BLaER1 (cell line): Measurements from ENCODE around the gene PLEKHF1.

Experiments used
- H3K27ac ChIP-seq: shearing (Covaris generic); formaldehyde crosslinking; 2 replicates; pipeline ENCODE4 v1.8.1; 2022
- H3K27me3 ChIP-seq: shearing (Covaris generic); formaldehyde crosslinking; 2 replicates; pipeline ENCODE4 v1.8.1; 2022
- H3K36me3 ChIP-seq: shearing (Covaris generic); formaldehyde crosslinking; 2 replicates; pipeline ENCODE4 v1.8.1; 2022
- H3K4me1 ChIP-seq: shearing (Covaris generic); formaldehyde crosslinking; 2 replicates; pipeline ENCODE4 v1.8.1; 2022
- H3K4me2 ChIP-seq: shearing (Covaris generic); formaldehyde crosslinking; 2 replicates; pipeline ENCODE4 v1.8.1; 2022
- H3K4me3 ChIP-seq: shearing (Covaris generic); formaldehyde crosslinking; 2 replicates; pipeline ENCODE4 v1.8.1; 2022
- H3K9ac ChIP-seq: shearing (Covaris generic); formaldehyde crosslinking; 2 replicates; pipeline ENCODE4 v1.8.1; 2022
- H3K9me3 ChIP-seq: shearing (Covaris generic); formaldehyde crosslinking; 2 replicates; pipeline ENCODE4 v1.8.1; 2022
- H4K20me1 ChIP-seq: shearing (Covaris generic); formaldehyde crosslinking; 2 replicates; pipeline ENCODE4 v1.8.1; 2022
- Cebpa-rat ChIP-seq: shearing (Covaris generic); IDR thresholded peaks from 2 replicates; pipeline ENCODE4 v1.8.1; 2022

PLEKHF1 gene

GRCh38 chr19:29671393-29672160 is 6.3 kb downstream of the PLEKHF1 start:
- H3K27ac ChIP-seq = no peak overlapping the region
- TF ChIP-seq Cebpa-rat = no peak
- H3K9ac ChIP-seq = no peak overlapping the region
- H3K4me3 ChIP-seq = no peak overlapping the region
- H4K20me1 ChIP-seq = peaks cover 26% of the 10 kb centered on the region
- H3K9me3 ChIP-seq = no peaks in the 10 kb centered on the region
- H3K36me3 ChIP-seq = peaks cover 22% of the 10 kb centered on the region
- H3K4me2 ChIP-seq = peak overlapping the region; percentile 86
- H3K27me3 ChIP-seq = no peaks in the 10 kb centered on the region
- peaks cover 76% of the 10 kb centered on the region for H3K4me1 ChIP-seq

DNA sequence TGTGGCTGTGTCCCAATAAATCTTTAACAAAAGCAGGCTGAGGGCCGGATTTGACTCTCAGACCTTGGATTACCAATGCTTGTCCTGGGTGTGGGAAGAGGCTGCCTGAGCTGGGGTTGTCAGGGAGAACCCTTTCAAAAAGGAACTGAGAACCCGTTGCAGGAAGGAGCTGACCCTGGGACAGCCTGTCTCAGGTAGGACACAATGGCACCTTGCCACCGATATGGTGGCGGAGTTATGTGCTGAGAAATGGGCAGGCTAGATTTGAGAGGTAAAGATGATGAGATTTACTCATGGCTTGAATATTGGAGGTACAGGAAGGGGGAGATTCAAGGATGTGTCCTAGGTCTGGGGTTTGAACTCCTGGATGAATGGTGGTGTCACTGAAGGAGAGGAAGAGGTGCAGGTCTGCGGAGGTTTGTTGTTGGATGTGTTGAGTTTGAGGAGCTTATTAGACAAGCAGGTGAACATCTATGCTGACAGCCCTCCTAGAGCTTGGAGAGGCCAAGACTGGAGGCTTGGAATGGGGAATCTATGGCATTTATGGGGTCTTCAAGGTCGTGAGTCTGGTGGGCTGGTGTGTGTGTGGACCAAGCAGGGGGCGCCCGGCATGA is 7.2 kb downstream of the PLEKHF1 start:
- peak overlapping the region; percentile 86 for H3K4me2 ChIP-seq
- H3K9ac ChIP-seq = no peak overlapping the region
- H3K9me3 ChIP-seq = no peaks in the 10 kb centered on the region
- no peak for TF ChIP-seq Cebpa-rat
- H3K4me3 ChIP-seq = no peak overlapping the region
- H3K27ac ChIP-seq = peak overlapping the region; percentile 54; the same call in 1 of the 2 replicates
- peaks cover 26% of the 10 kb centered on the region for H4K20me1 ChIP-seq
- H3K4me1 ChIP-seq = peaks cover 76% of the 10 kb centered on the region
- no peaks in the 10 kb centered on the region for H3K27me3 ChIP-seq
- H3K36me3 ChIP-seq = peaks cover 22% of the 10 kb centered on the region

DNA sequence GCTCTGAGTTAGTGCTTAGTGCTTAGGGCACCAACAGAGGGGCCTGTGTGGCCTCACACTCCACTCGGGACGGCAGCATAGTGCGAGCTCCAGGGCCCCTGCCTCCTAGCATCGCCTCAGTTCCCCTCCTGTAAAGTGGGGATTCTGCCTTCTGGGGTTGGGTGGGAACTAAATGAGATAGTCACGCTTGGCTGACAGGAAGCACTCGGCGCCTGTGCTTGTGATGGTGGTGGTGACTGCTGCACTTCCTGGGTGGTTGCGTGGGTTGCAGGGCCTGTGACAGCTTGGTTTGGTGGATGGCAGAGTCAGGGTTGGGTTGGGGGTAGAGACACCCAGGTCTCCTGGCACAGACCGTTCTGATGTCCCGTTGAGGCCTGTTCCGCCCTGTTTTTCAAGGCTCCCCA is 7.7 kb downstream of the PLEKHF1 start:
- H3K4me3 ChIP-seq = no peak overlapping the region
- H3K27ac ChIP-seq = peak overlapping the region; percentile 54
- H3K27me3 ChIP-seq = no peaks in the 10 kb centered on the region
- no peaks in the 10 kb centered on the region for H3K9me3 ChIP-seq
- peaks cover 25% of the 10 kb centered on the region for H4K20me1 ChIP-seq
- H3K4me2 ChIP-seq = peak overlapping the region; percentile 86
- peaks cover 76% of the 10 kb centered on the region for H3K4me1 ChIP-seq
- 0 out of 2 replicates have a peak overlapping the region, but pooled peaks have one; percentile 4 for H3K9ac ChIP-seq
- TF ChIP-seq Cebpa-rat = no peak
- peaks cover 22% of the 10 kb centered on the region for H3K36me3 ChIP-seq

DNA sequence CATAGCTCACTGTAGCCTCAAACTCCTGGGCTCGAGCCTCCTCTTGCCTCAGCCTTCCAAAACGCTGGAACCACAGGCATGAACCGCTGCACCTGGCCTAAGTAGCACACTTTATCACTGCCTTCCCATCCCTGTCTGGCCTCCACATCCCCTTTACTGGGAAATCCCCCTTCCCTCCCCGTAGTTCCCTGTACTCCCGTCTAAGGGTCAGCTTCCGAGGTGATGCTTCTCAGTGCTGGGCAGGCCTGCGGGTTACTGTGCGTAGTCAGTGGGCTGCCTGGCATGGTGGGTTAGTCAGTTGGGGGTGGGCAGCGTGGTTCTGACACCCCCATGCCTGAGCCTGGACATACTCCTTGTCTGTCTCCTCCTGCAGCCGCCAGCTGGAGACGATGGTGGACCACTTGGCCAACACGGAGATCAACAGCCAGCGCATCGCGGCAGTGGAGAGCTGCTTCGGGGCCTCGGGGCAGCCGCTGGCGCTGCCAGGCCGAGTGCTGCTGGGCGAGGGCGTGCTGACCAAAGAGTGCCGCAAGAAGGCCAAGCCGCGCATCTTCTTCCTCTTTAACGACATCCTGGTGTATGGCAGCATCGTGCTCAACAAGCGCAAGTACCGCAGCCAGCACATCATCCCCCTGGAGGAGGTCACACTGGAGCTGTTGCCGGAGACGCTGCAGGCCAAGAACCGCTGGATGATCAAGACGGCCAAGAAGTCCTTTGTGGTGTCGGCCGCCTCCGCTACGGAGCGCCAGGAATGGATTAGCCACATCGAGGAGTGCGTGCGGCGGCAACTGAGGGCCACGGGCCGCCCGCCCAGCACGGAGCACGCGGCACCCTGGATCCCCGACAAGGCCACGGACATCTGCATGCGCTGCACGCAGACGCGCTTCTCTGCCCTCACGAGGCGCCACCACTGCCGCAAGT is 8.4 kb downstream of the PLEKHF1 start:
- H3K27me3 ChIP-seq = no peaks in the 10 kb centered on the region
- H3K9me3 ChIP-seq = no peaks in the 10 kb centered on the region
- peak overlapping the region; percentile 86 for H3K4me2 ChIP-seq
- peak overlapping the region; percentile 54 for H3K27ac ChIP-seq
- peaks cover 76% of the 10 kb centered on the region for H3K4me1 ChIP-seq
- H4K20me1 ChIP-seq = 0 out of 2 replicates have a peak, but pooled peaks cover 26% of the 10 kb centered on the region
- no peak for TF ChIP-seq Cebpa-rat
- H3K36me3 ChIP-seq = peaks cover 22% of the 10 kb centered on the region
- H3K4me3 ChIP-seq = no peak overlapping the region
- 0 out of 2 replicates have a peak overlapping the region, but pooled peaks have one; percentile 4 for H3K9ac ChIP-seq

DNA sequence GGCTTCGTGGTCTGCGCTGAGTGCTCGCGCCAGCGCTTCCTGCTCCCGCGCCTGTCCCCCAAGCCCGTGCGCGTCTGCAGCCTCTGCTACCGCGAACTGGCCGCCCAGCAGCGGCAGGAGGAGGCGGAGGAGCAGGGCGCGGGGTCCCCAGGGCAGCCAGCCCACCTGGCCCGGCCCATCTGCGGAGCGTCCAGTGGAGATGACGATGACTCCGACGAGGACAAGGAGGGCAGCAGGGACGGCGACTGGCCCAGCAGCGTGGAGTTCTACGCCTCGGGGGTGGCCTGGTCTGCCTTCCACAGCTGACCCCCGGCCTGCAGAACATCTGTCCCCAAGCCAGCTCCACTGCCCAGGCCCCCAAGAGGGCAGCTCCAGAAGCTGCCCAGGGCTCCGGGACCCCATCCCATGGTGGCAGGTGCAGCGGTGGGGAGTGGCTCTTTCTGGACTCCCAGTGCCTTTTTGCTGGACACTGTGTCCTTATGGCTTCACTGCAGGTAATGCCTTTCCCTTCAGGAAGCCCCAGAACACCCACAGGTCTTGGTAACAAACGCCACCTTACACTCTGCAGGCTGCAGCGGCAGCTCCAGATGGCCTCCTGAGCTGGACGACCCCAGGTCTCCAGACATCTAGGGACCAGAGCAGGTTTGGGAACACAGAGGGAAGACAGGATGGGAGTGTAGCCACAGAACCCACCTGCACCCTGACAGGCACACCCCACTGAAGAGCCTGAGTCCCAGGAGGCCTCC is 9.3 kb downstream of the PLEKHF1 start:
- Histone ChIP-seq H3K9ac (no peak overlapping the region), H3K27ac (no peak overlapping the region), H3K4me3 (no peak overlapping the region), H3K4me1 (peaks cover 76% of the 10 kb centered on the region), H3K27me3 (no peaks in the 10 kb centered on the region), H3K4me2 (peak overlapping the region; percentile 86), H4K20me1 (0 out of 2 replicates have a peak, but pooled peaks cover 29% of the 10 kb centered on the region), H3K9me3 (no peaks in the 10 kb centered on the region), H3K36me3 (peaks cover 22% of the 10 kb centered on the region)
- TF ChIP-seq Cebpa-rat = no peak

GRCh38 chr19:29675120-29675649 is 9.9 kb downstream of the PLEKHF1 start:
- Histone ChIP-seq H3K4me1 (peaks cover 83% of the 10 kb centered on the region), H3K9ac (no peak overlapping the region), H4K20me1 (0 out of 2 replicates have a peak, but pooled peaks cover 29% of the 10 kb centered on the region), H3K27me3 (no peaks in the 10 kb centered on the region), H3K4me3 (no peak overlapping the region), H3K9me3 (no peaks in the 10 kb centered on the region), H3K4me2 (no peak overlapping the region), H3K36me3 (peaks cover 22% of the 10 kb centered on the region), H3K27ac (no peak overlapping the region)
- TF ChIP-seq Cebpa-rat = no peak

GRCh38 chr19:29675650-29676186 is 10.5 kb downstream of the PLEKHF1 start:
- no peak overlapping the region for H3K9ac ChIP-seq
- H3K4me2 ChIP-seq = 0 out of 2 replicates have a peak overlapping the region, but pooled peaks have one; percentile 2
- H3K9me3 ChIP-seq = no peaks in the 10 kb centered on the region
- H3K4me1 ChIP-seq = peaks cover 88% of the 10 kb centered on the region
- no peak overlapping the region for H3K27ac ChIP-seq
- no peaks in the 10 kb centered on the region for H3K27me3 ChIP-seq
- no peak for TF ChIP-seq Cebpa-rat
- H4K20me1 ChIP-seq = peaks cover 30% of the 10 kb centered on the region; the same call in 1 of the 2 replicates
- H3K4me3 ChIP-seq = no peak overlapping the region
- peaks cover 22% of the 10 kb centered on the region for H3K36me3 ChIP-seq

GRCh38 chr19:29676586-29676985 is 11.3 kb downstream of the PLEKHF1 start:
- Histone ChIP-seq H3K36me3 (peaks cover 22% of the 10 kb centered on the region), H3K4me3 (no peak overlapping the region), H3K9ac (no peak overlapping the region), H3K4me1 (peaks cover 92% of the 10 kb centered on the region), H4K20me1 (peaks cover 38% of the 10 kb centered on the region; the same call in 1 of the 2 replicates), H3K27ac (peak overlapping the region; percentile 14; the same call in 1 of the 2 replicates), H3K9me3 (no peaks in the 10 kb centered on the region), H3K4me2 (peak overlapping the region; percentile 76), H3K27me3 (no peaks in the 10 kb centered on the region)
- TF ChIP-seq Cebpa-rat = no peak
